ENCODE results near the gene FGD2.

GRCh38 chr6:37024656-37025337 is 19.3 kb downstream of the FGD2 start:
- no peak for TF ChIP-seq CTCF (conservative IDR thresholded peaks at IDR 0.05; ENCODE audit: low read length)
- no peak for TF ChIP-seq EZH2phosphoT487 (IDR thresholded peaks at IDR 0.05; ENCODE audit: borderline replicate concordance)

Data from Loucy (cell line).